NT2/D1 (cell line): ENCODE results near the gene NSD2.

ENCODE experiments used
- YY1 ChIP-seq: IDR thresholded peaks from 2 replicates; pipeline ENCODE4 v1.6.1; 2011; ENCODE audit not compliant: insufficient read length, insufficient read depth
- ZNF274 ChIP-seq: IDR thresholded peaks from 2 replicates; pipeline ENCODE4 v1.6.1; 2011; ENCODE audit warnings: mild to moderate bottlenecking, low read depth, low read length

DNA sequence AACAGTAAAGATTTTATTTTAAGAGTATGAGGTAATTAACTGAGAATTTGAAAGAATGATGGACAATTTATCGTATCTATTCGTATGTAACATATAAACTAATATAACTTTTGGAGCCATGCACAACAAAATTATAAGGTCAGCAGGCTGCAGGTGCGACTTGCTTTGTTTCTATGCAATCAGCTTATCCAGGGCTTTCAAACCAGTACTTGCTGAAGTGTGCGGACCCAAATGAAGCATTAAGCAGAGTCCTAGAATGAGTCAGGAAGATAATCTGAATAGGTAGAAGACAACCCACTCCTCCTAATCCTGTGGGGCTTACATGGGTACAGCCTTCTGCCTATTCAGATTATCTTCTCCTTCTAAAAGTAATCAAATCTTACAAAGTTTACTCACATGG is 2.1 kb downstream of the NSD2 start:
- TF ChIP-seq ZNF274 (no peak), YY1 (no peak)
